GM12891 (cell line): ENCODE measurements around the gene FBP1.
"Not testable (repeated sequence)": the region's sequence is repeated elsewhere in the genome, so short reads cannot be mapped to it uniquely, and the experiment has no call there.

ENCODE experiments used
- PAX5 ChIP-seq: IDR thresholded peaks from 2 replicates; pipeline ENCODE4 v1.6.1; 2011; ENCODE audit warnings: low read length, moderate library complexity, mild to moderate bottlenecking; ENCODE audit not compliant: insufficient read depth, severe bottlenecking
- POLR2A ChIP-seq: IDR thresholded peaks from 2 replicates; pipeline ENCODE4 v1.6.1; 2011; ENCODE audit warnings: low read depth, low read length, control low read depth
- POLR2AphosphoS5 ChIP-seq: IDR thresholded peaks from 2 replicates; pipeline ENCODE4 v1.6.1; 2011; ENCODE audit warnings: low read depth, low read length, control low read depth

- TF ChIP-seq POLR2A, POLR2AphosphoS5, PAX5: not testable (repeated sequence)
Measured at GRCh38 chr9:94592683-94593082, 46.6 kb downstream of the FBP1 start.
